ENCODE measurements around the gene MYO9A. TPM values are rescaled to one million over a fixed set of nuclear protein-coding genes. Genes with fewer than 3 reads are reported as not detected.

The MYO9A gene
- total RNA-seq, 4 donors from 2014 or later: 71.1 to 96.8 (median 80.8) TPM

- no peak overlapping the region for H3K4me3 ChIP-seq
- no peaks in the 10 kb centered on the region for H3K4me1 ChIP-seq
- peaks cover 11 to 39% (median 12%) of the 10 kb centered on the region in 4 donors for H3K36me3 ChIP-seq
- WGBS: 63% methylated on average over 4 of the region's 4 CpGs
- intact Hi-C loops (cut with DNase I): no loop called here
- H3K27me3 ChIP-seq: no peaks in the 10 kb centered on the region
- no peak for DNase-seq (ENCODE audit: extremely low spot score)
- TF ChIP-seq POLR2A (IDR thresholded peaks at IDR 0.05; ENCODE audit: low read depth): no peak
- no peak for TF ChIP-seq POLR2AphosphoS5 (IDR thresholded peaks at IDR 0.05)
- no peak for TF ChIP-seq EP300 (IDR thresholded peaks at IDR 0.05)
- TF ChIP-seq, protein P1, sequence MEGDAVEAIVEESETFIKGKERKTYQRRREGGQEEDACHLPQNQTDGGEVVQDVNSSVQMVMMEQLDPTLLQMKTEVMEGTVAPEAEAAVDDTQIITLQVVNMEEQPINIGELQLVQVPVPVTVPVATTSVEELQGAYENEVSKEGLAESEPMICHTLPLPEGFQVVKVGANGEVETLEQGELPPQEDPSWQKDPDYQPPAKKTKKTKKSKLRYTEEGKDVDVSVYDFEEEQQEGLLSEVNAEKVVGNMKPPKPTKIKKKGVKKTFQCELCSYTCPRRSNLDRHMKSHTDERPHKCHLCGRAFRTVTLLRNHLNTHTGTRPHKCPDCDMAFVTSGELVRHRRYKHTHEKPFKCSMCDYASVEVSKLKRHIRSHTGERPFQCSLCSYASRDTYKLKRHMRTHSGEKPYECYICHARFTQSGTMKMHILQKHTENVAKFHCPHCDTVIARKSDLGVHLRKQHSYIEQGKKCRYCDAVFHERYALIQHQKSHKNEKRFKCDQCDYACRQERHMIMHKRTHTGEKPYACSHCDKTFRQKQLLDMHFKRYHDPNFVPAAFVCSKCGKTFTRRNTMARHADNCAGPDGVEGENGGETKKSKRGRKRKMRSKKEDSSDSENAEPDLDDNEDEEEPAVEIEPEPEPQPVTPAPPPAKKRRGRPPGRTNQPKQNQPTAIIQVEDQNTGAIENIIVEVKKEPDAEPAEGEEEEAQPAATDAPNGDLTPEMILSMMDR (IDR thresholded peaks at IDR 0.05): no peak
- no peak overlapping the region for H3K27ac ChIP-seq (replicated peaks in 1 of 4)
- H3K9me3 ChIP-seq: no peaks in the 10 kb centered on the region
Observed at GRCh38 chr15:71997691-71998090, 120.3 kb downstream of the MYO9A start.

- DNase-seq (ENCODE audit: extremely low spot score): no peak
- 88% methylated on average over 6 of the region's 6 CpGs for WGBS
- H3K27ac ChIP-seq (replicated peaks in 1 of 4): no peak overlapping the region
- H3K4me1 ChIP-seq: no peaks in the 10 kb centered on the region
- TF ChIP-seq, protein P1 (IDR thresholded peaks at IDR 0.05): no peak
- no peak for TF ChIP-seq EP300 (IDR thresholded peaks at IDR 0.05)
- no peak for TF ChIP-seq POLR2AphosphoS5 (IDR thresholded peaks at IDR 0.05)
- no peak for TF ChIP-seq POLR2A (IDR thresholded peaks at IDR 0.05; ENCODE audit: low read depth)
- no peaks in the 10 kb centered on the region for H3K9me3 ChIP-seq
- intact Hi-C loops (cut with DNase I): no loop called here
- no peaks in the 10 kb centered on the region for H3K27me3 ChIP-seq
- H3K4me3 ChIP-seq: no peak overlapping the region
- peaks cover 5 to 57% (median 17%) of the 10 kb centered on the region in 4 donors for H3K36me3 ChIP-seq
Observed at GRCh38 chr15:71975816-71976150, 142.2 kb downstream of the MYO9A start.

DNA sequence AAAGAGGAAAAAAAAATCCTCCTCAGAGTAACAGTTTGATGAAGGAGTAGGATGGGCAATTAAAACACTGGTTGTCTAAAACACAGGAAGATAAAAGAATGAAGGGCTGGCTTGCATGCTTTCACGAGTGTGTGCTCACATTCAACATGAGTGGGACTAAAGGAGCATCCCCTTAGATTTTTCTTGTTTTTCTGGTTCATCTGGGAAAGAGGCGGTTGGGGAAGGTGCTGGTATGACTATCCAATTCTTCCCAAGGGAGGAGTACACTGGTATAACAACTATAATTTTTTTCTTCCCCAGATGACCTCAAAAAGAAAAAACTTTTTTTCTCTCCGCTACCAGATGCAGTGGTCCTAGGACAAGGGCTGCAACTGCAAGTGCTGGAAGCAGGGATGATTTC is 143.7 kb downstream of the MYO9A start:
- peaks cover 5 to 57% (median 17%) of the 10 kb centered on the region in 4 donors for H3K36me3 ChIP-seq
- DNase-seq (ENCODE audit: extremely low spot score): no peak
- no peaks in the 10 kb centered on the region for H3K9me3 ChIP-seq
- no peak overlapping the region for H3K4me3 ChIP-seq
- intact Hi-C loops (cut with DNase I): no loop called here
- no peak overlapping the region for H3K27ac ChIP-seq (replicated peaks in 1 of 4)
- TF ChIP-seq, protein P1 (IDR thresholded peaks at IDR 0.05): no peak
- TF ChIP-seq EP300 (IDR thresholded peaks at IDR 0.05): no peak
- no peak for TF ChIP-seq POLR2AphosphoS5 (IDR thresholded peaks at IDR 0.05)
- no peak for TF ChIP-seq POLR2A (IDR thresholded peaks at IDR 0.05; ENCODE audit: low read depth)
- H3K27me3 ChIP-seq: no peaks in the 10 kb centered on the region
- WGBS: 96% methylated on average over 3 of the region's 3 CpGs
- H3K4me1 ChIP-seq: no peaks in the 10 kb centered on the region

DNA sequence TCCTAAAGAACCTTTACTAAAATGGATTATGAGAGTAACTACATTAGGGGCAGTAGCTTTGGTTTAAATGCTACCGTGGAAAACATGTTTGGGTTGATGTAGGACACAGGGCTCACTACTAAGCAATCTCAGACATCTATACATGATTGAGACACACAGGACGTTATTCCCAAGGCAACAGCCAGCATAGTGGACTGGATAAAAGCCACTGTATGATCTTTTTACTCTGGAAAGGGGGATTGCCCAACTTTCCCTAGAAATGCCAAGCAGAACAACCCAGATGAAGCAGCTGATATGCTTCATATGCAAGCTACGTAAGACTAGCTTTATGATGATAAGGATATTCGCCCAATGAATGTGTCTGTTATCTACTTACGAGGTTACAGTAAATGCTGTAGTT is 144.6 kb downstream of the MYO9A start:
- H3K36me3 ChIP-seq: peaks cover 5 to 57% (median 17%) of the 10 kb centered on the region in 4 donors
- H3K4me3 ChIP-seq: no peak overlapping the region
- no peaks in the 10 kb centered on the region for H3K4me1 ChIP-seq
- H3K27me3 ChIP-seq: no peaks in the 10 kb centered on the region
- WGBS: 99% methylated on average over 5 of the region's 5 CpGs
- H3K9me3 ChIP-seq: no peaks in the 10 kb centered on the region
- intact Hi-C loops (cut with DNase I): no loop called here
- no peak for DNase-seq (ENCODE audit: extremely low spot score)
- H3K27ac ChIP-seq (replicated peaks in 1 of 4): no peak overlapping the region
- TF ChIP-seq POLR2A (IDR thresholded peaks at IDR 0.05; ENCODE audit: low read depth) (no peak), EP300 (IDR thresholded peaks at IDR 0.05) (no peak), POLR2AphosphoS5 (IDR thresholded peaks at IDR 0.05) (no peak)
- TF ChIP-seq, protein P1 (IDR thresholded peaks at IDR 0.05): no peak

- Histone ChIP-seq H3K36me3 (peaks cover 0 to 51% (median 12%) of the 10 kb centered on the region in 4 donors), H3K4me1 (no peaks in the 10 kb centered on the region)
Observed at GRCh38 chr15:71971905-71972304, 146.0 kb downstream of the MYO9A start.

More at GRCh38 chr15:71971905-71972304, 146.0 kb downstream of the MYO9A start:
- no peaks in the 10 kb centered on the region for H3K9me3 ChIP-seq
- 100% methylated on average over 2 of the region's 2 CpGs for WGBS
- H3K27ac ChIP-seq (replicated peaks in 1 of 4): no peak overlapping the region
- no peaks in the 10 kb centered on the region for H3K27me3 ChIP-seq
- TF ChIP-seq POLR2A (IDR thresholded peaks at IDR 0.05; ENCODE audit: low read depth) (no peak), POLR2AphosphoS5 (IDR thresholded peaks at IDR 0.05) (no peak), EP300 (IDR thresholded peaks at IDR 0.05) (no peak)
- TF ChIP-seq, protein P1 (IDR thresholded peaks at IDR 0.05): no peak
- no peak overlapping the region for H3K4me3 ChIP-seq
- no peak for DNase-seq (ENCODE audit: extremely low spot score)
- intact Hi-C loops (cut with DNase I): no loop called here
